Lung (tissue), 12 donors: ENCODE measurements around the gene ST3GAL5. TPM values are rescaled to one million over a fixed set of nuclear protein-coding genes. Genes with fewer than 3 reads are reported as not detected.

Experiments used
- ATAC-seq: fragments of 200-7000 bp; cut with Tn5 transposase; one replicate; pipeline ENCODE4 v1.9.1; 2020; ENCODE audit warnings: moderate number of reproducible peaks; ENCODE audit not compliant: insufficient read depth, low FRiP score
- DNase-seq, 3 donors: peaks; one replicate each; pipeline ENCODE4 v3.0.0-alpha.2; 2013 to 2017
- H3K27ac ChIP-seq, 2 donors: one replicate each; pipeline ENCODE4 v1.5.1; 2013; ENCODE audit warnings: mild to moderate bottlenecking in 2 of 2, moderate library complexity in 2 of 2, control low read depth in 1 of 2, inconsistent platforms in 1 of 2, low read depth in 1 of 2, low read length in 1 of 2
- H3K27me3 ChIP-seq, 3 donors: one replicate each; pipeline ENCODE4 v1.5.1; 2013; ENCODE audit warnings: low read length in 2 of 3; ENCODE audit not compliant: control insufficient read depth in 3 of 3, insufficient read depth in 3 of 3
- H3K36me3 ChIP-seq, 4 donors: one replicate each; pipeline ENCODE4 v1.5.1; 2013; ENCODE audit warnings: low read length in 4 of 4, mild to moderate bottlenecking in 1 of 4, moderate library complexity in 1 of 4; ENCODE audit not compliant: control insufficient read depth in 4 of 4, insufficient read depth in 4 of 4
- H3K4me1 ChIP-seq, 5 donors: one replicate each; pipeline ENCODE4 v1.5.1; 2013; ENCODE audit warnings: low read length in 5 of 5, mild to moderate bottlenecking in 2 of 5, moderate library complexity in 1 of 5; ENCODE audit not compliant: control insufficient read depth in 5 of 5, insufficient read depth in 5 of 5
- H3K4me3 ChIP-seq: one replicate; pipeline ENCODE4 v1.5.1; 2013; ENCODE audit warnings: mild to moderate bottlenecking, control low read depth, moderate library complexity
- H3K9ac ChIP-seq, 2 donors: one replicate each; pipeline ENCODE4 v1.5.1; 2013; ENCODE audit warnings: low read length in 2 of 2, control low read depth in 1 of 2; ENCODE audit not compliant: insufficient read depth in 1 of 2
- H3K9me3 ChIP-seq, 4 donors: one replicate each; pipeline ENCODE4 v1.5.1; 2013; ENCODE audit warnings: low read length in 3 of 4, mild to moderate bottlenecking in 1 of 4, moderate library complexity in 1 of 4; ENCODE audit not compliant: control insufficient read depth in 4 of 4, insufficient read depth in 3 of 4
- WGBS, 2 donors: extraction: QIAGEN DNeasy Blood & Tissue Kit; methylation state at CpG; one replicate each; pipeline ENCODE4 v1.1.7; 2013; 5-methylcytosine and 5-hydroxymethylcytosine counted together
- polyA plus RNA-seq, 2 donors: library from polyadenylated mRNA; stranded (reverse); fragments of 200-250 nt; gene quantifications; one replicate each; pipeline ENCODE4 v1.2.1, GENCODE V29; 2013
- total RNA-seq, 2 donors: library from RNA; depleted of rRNA in 1 of 2; stranded (reverse); fragments of >200 nt in 1 of 2; gene quantifications; one replicate each; pipeline ENCODE4 v1.2.1, GENCODE V29; 2014 to 2021
- TF ChIP-seq, protein P1 (sequence below): IDR thresholded peaks from 2 replicates; pipeline ENCODE4 v1.5.1; 2012; ENCODE audit warnings: mild to moderate bottlenecking; ENCODE audit errors: control extremely low read depth, extremely low read depth
- donor health status: control.
- donor health status: control.
- donor health status: Bipolar disorder and iron deficiency.
- donor health status: healthy.
- donor health status: DM: yes; HTN: yes; CAD: no.

The ST3GAL5 gene
- total and polyA plus RNA-seq, 4 donors, result 31.1 to 149 (median 64.4) TPM

DNA sequence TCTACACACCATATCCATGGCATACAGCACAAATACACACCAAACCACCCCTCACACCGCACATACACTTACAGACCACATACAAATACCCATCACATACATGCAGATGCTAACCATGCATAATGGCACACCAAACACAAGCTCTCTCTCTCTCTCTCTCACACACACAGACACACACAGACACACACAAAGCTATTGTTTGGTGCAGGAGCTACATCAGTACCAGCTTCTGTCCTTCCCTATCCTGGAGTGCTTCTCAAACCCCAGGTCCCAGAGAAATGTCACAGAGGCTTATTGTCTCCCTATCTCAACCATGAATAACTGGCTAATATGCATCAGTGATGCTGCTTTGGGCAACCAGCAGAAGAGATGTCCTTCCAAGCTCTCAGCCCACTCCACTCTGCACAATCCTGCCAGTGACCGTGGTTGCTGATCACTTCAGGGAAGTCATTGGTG, 36.5 kb upstream of the ST3GAL5 start:
- Histone ChIP-seq H3K9me3 (peaks cover 0 to 2% (median 0%) of the 10 kb centered on the region in 4 donors), H3K36me3 (no peaks in the 10 kb centered on the region), H3K9ac (no peak overlapping the region), H3K4me1 (peaks cover 0 to 9% (median 2%) of the 10 kb centered on the region in 5 donors), H3K4me3 (no peak overlapping the region), H3K27me3 (no peaks in the 10 kb centered on the region), H3K27ac (peak overlapping the region; percentile 2 to 41)
- no peak for ATAC-seq
- 96% methylated on average over 2 of the region's 2 CpGs for WGBS, 2 donors
- TF ChIP-seq, protein P1, sequence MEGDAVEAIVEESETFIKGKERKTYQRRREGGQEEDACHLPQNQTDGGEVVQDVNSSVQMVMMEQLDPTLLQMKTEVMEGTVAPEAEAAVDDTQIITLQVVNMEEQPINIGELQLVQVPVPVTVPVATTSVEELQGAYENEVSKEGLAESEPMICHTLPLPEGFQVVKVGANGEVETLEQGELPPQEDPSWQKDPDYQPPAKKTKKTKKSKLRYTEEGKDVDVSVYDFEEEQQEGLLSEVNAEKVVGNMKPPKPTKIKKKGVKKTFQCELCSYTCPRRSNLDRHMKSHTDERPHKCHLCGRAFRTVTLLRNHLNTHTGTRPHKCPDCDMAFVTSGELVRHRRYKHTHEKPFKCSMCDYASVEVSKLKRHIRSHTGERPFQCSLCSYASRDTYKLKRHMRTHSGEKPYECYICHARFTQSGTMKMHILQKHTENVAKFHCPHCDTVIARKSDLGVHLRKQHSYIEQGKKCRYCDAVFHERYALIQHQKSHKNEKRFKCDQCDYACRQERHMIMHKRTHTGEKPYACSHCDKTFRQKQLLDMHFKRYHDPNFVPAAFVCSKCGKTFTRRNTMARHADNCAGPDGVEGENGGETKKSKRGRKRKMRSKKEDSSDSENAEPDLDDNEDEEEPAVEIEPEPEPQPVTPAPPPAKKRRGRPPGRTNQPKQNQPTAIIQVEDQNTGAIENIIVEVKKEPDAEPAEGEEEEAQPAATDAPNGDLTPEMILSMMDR, result no peak
- DNase-seq, result no peak

DNA sequence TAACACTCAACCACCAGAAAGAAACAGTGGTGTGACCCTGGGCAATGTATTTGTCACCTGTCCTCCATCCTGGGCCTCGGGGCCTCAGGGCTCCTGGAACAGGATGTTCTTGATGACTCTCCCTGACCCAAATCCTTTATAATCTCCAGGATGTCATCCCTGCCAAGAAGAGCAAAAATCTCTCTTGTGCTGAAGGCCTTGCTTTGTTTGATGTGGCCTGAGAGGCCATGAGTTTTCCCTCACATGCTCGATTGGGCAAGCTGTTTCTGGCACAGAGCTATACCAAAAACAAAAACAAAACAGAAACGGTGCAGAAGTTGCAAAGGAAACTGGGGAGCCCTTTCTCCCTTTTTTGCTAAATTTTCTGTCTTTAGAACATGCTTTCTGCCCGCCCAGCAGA, 35.7 kb upstream of the ST3GAL5 start:
- 31 to 47% methylated on average over 4 of the region's 4 CpGs for WGBS, 2 donors
- Histone ChIP-seq H3K36me3 (no peaks in the 10 kb centered on the region), H3K9me3 (peaks cover 0 to 2% (median 0%) of the 10 kb centered on the region in 4 donors), H3K4me1 (peaks cover 0 to 9% (median 2%) of the 10 kb centered on the region in 5 donors), H3K27me3 (no peaks in the 10 kb centered on the region), H3K9ac (no peak overlapping the region), H3K4me3 (no peak overlapping the region), H3K27ac (peak overlapping the region in 1 of 2 donors; percentile 20)
- TF ChIP-seq, protein P1, result no peak
- peak in 2 of 3 donors; percentile 22 to 60 for DNase-seq
- no peak for ATAC-seq

DNA sequence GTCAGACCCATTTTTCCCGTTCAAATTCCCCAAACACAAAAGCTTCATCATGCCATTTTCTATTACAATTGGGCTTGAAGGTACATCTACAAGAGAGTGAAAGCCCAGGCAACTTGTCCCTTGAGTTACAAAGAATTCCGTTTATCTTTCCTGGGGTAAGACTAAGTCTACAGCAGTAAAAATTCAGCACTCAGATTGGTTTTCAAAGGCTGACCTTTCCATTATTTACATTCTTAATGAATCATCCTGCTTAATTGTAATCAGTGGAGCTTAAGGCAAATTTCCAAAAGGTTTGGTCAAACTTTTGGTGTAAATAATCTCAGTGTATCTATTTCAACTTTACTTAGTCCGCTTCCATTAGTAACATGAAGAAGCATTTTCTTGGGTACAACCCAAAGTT, 33.4 kb upstream of the ST3GAL5 start:
- ATAC-seq (no peak), DNase-seq (no peak)
- no peak overlapping the region for H3K9ac ChIP-seq
- peaks cover 0 to 9% (median 2%) of the 10 kb centered on the region in 5 donors for H3K4me1 ChIP-seq
- H3K36me3 ChIP-seq, result peaks cover 0 to 1% (median 0%) of the 10 kb centered on the region in 4 donors
- TF ChIP-seq, protein P1, result no peak
- H3K4me3 ChIP-seq, result no peak overlapping the region
- no peaks in the 10 kb centered on the region for H3K9me3 ChIP-seq
- H3K27me3 ChIP-seq, result no peaks in the 10 kb centered on the region
- 72 to 86% methylated on average over 3 of the region's 3 CpGs for WGBS, 2 donors
- no peak overlapping the region for H3K27ac ChIP-seq

DNA sequence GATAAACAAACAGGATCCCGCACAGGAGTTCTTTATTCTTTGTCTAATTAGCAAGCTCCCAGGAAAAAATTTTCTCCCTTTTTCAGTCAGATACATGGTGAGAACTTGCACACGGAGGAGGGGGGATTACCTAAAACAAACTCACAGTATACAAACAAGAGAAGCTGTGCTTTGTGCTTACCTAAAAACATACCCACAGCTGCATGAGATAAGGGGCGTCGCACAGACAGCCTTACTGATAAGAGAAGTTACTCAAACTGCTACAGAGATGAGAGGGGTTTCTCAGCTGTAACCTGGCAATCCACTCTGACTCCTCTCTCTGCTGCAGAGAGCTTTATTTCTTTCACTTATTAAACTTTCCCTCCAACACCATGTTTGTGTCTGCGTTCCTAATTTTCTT, 32.9 kb upstream of the ST3GAL5 start:
- Histone ChIP-seq H3K27ac (no peak overlapping the region), H3K9ac (no peak overlapping the region), H3K27me3 (no peaks in the 10 kb centered on the region), H3K4me1 (peaks cover 0 to 9% (median 2%) of the 10 kb centered on the region in 5 donors), H3K4me3 (no peak overlapping the region), H3K36me3 (peaks cover 0 to 1% (median 0%) of the 10 kb centered on the region in 4 donors), H3K9me3 (no peaks in the 10 kb centered on the region)
- ATAC-seq, result no peak
- TF ChIP-seq, protein P1, result no peak
- WGBS, 2 donors, result 65 to 79% methylated on average over 5 of the region's 5 CpGs
- no peak for DNase-seq
